Sigmoid colon (tissue), 4 donors: ENCODE measurements around the gene GLRX.

Source experiments
- CTCF ChIP-seq, 4 experiments: fragments of 450-650 bp in 3 of 4; fragments of 200-600 bp in 1 of 4; IDR thresholded peaks; one replicate each; pipeline ENCODE4 v1.5.1; 2016 to 2019; ENCODE audit warnings: antibody characterized with exemption in 4 of 4, mild to moderate bottlenecking in 3 of 4, moderate library complexity in 2 of 4
- EP300 ChIP-seq, 4 donors: sonication (generic); formaldehyde crosslinking; IDR thresholded peaks; one replicate each; pipeline ENCODE4 v1.6.1; 2017; ENCODE audit warnings: antibody characterized with exemption in 4 of 4
- POLR2A ChIP-seq, 2 donors: fragments of 450-650 bp; IDR thresholded peaks; one replicate each; pipeline ENCODE4 v1.6.1; 2016; ENCODE audit warnings: antibody characterized with exemption in 2 of 2, mild to moderate bottlenecking in 2 of 2, moderate library complexity in 2 of 2
- POLR2AphosphoS5 ChIP-seq, 4 donors: sonication (generic); formaldehyde crosslinking; IDR thresholded peaks; one replicate each; pipeline ENCODE4 v1.6.1; 2017; ENCODE audit warnings: antibody characterized with exemption in 4 of 4

- TF ChIP-seq POLR2AphosphoS5 (IDR thresholded peaks at IDR 0.05) (no peak), CTCF (IDR thresholded peaks at IDR 0.05) (no peak), POLR2A (IDR thresholded peaks at IDR 0.05) (no peak), EP300 (IDR thresholded peaks at IDR 0.05) (no peak)
Measured at GRCh38 chr5:95783661-95784060, 38.9 kb downstream of the GLRX start.
